A673 (cell line): Measurements from ENCODE around the gene PHRF1. TPM values are rescaled to one million over a fixed set of nuclear protein-coding genes. Genes with fewer than 3 reads are reported as not detected.

Experiments
- BruUV-seq: library from RNA; stranded (reverse); fragments of 400-500 nt; replicated peaks from 2 replicates; lab custom pipeline; 2021; lab: Mats Ljungman, UMichigan
- CTCF ChIA-PET: fragments of 300-600 bp; sonication (Branson Sonifier 250); formaldehyde crosslinking; loops from one replicate; lab custom pipeline; 2022; ENCODE audit warnings: antibody characterized with exemption; lab: Charles Lee
- POLR2A ChIA-PET: fragments of 300-600 bp; sonication (Branson Sonifier 250); formaldehyde crosslinking; loops from one replicate; lab custom pipeline; 2022; ENCODE audit warnings: antibody characterized with exemption; ENCODE audit not compliant: low non-redundant PET; lab: Charles Lee
- DNase-seq: peaks from one replicate; pipeline ENCODE4 v3.0.0-alpha.2; 2015; ENCODE audit warnings: low spot score
- H3K27ac ChIP-seq: fragments of 200-600 bp; sonication (generic); 2 replicates; pipeline ENCODE4 v1.5.1; 2016; ENCODE audit warnings: mixed run types, low read depth, mild to moderate bottlenecking, mixed read lengths, antibody characterized with exemption, low read length; ENCODE audit not compliant: poor library complexity, severe bottlenecking
- H3K27me3 ChIP-seq: fragments of 200-600 bp; sonication (generic); replicated peaks from 2 replicates; pipeline ENCODE4 v1.6.1; 2017; ENCODE audit warnings: mixed run types, low read depth, mild to moderate bottlenecking, mixed read lengths, antibody characterized with exemption, low read length; ENCODE audit not compliant: insufficient read depth, poor library complexity
- H3K36me3 ChIP-seq: fragments of 200-600 bp; sonication (generic); 2 replicates; pipeline ENCODE4 v1.6.1; 2016; ENCODE audit warnings: mixed run types, mild to moderate bottlenecking, mixed read lengths, antibody characterized with exemption, low read length; ENCODE audit not compliant: insufficient read depth, poor library complexity, severe bottlenecking
- H3K4me1 ChIP-seq: fragments of 200-600 bp; sonication (generic); 2 replicates; pipeline ENCODE4 v1.6.1; 2017; ENCODE audit warnings: mixed run types, mild to moderate bottlenecking, mixed read lengths, antibody characterized with exemption, low read length; ENCODE audit not compliant: insufficient read depth, poor library complexity, severe bottlenecking
- H3K4me3 ChIP-seq: fragments of 200-600 bp; sonication (generic); 2 replicates; pipeline ENCODE4 v1.5.1; 2016; ENCODE audit warnings: low read depth, mixed run types, mild to moderate bottlenecking, mixed read lengths, low read length; ENCODE audit not compliant: poor library complexity, severe bottlenecking
- H3K9me3 ChIP-seq: fragments of 200-600 bp; sonication (generic); 2 replicates; pipeline ENCODE4 v1.6.1; 2016; ENCODE audit warnings: mixed run types, low read depth, mild to moderate bottlenecking, mixed read lengths, antibody characterized with exemption, low read length; ENCODE audit not compliant: poor library complexity, severe bottlenecking
- CTCF ChIP-seq: fragments of 300-800, 200-600 bp; sonication (generic); conservative IDR thresholded peaks from 2 replicates; pipeline ENCODE4 v1.5.1; 2017; ENCODE audit warnings: low read depth, mild to moderate bottlenecking, antibody characterized with exemption, low read length, moderate library complexity, mixed read lengths
- EZH2 ChIP-seq: fragments of 200-600 bp; sonication (generic); IDR thresholded peaks from 2 replicates; pipeline ENCODE4 v1.6.1; 2017; ENCODE audit warnings: borderline replicate concordance, low read depth, mild to moderate bottlenecking, mixed read lengths, antibody characterized with exemption, low read length; ENCODE audit not compliant: poor library complexity, severe bottlenecking
- intact Hi-C: fragments of 100-400 bp; cut with micrococcal nuclease; formaldehyde crosslinking; loops from one replicate; pipeline ENCODE4 v1.10.0; 2022; ENCODE audit not compliant: unreplicated experiment
- total RNA-seq: library from RNA; stranded (reverse); gene quantifications from 2 replicates; pipeline ENCODE4 v1.2.3, GENCODE V29; 2021

The PHRF1 gene
- total RNA-seq, 1 experiment from 2014 or later: 43.0 TPM

GRCh38 chr11:608791-609251, 32.6 kb downstream of the PHRF1 start:
- Histone ChIP-seq H3K36me3 (peaks cover 69% of the 10 kb centered on the region), H3K9me3 (no peaks in the 10 kb centered on the region), H3K4me3 (no peak overlapping the region), H3K27ac (no peak overlapping the region), H3K4me1 (no peaks in the 10 kb centered on the region), H3K27me3 (no peaks in the 10 kb centered on the region)
- ChIA-PET CTCF (no interaction called here), POLR2A (no interaction called here)
- TF ChIP-seq CTCF (no peak), EZH2 (no peak)
- intact Hi-C loops: no loop called here
- DNase-seq: no peak
- BruUV-seq: no TSS peak

DNA sequence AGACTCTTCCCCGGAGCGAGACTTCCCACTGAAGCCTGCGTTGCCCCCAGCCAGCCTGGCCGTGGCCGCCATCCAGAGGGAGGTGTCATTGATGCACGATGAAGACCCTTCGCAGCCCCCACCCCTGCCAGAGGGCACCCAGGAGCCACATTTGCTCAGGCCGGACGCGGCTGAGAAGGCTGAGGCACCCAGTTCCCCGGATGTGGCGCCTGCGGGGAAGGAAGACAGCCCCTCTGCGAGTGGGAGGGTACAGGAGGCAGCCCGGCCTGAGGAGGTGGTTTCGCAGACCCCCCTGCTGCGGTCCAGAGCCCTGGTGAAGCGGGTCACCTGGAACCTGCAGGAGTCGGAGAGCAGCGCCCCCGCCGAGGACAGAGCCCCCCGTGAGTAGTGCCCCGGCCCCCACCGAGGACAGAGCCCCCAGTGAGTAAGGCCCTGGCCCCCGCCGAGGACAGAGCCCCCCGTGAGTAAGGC, 33.1 kb downstream of the PHRF1 start:
- ChIA-PET CTCF (no interaction called here), POLR2A (no interaction called here)
- no TSS peak for BruUV-seq
- Histone ChIP-seq H3K4me3 (no peak overlapping the region), H3K27ac (no peak overlapping the region), H3K4me1 (no peaks in the 10 kb centered on the region), H3K36me3 (peaks cover 65% of the 10 kb centered on the region), H3K27me3 (no peaks in the 10 kb centered on the region), H3K9me3 (no peaks in the 10 kb centered on the region)
- TF ChIP-seq EZH2 (no peak), CTCF (no peak)
- intact Hi-C loops: no loop called here
- DNase-seq: no peak

DNA sequence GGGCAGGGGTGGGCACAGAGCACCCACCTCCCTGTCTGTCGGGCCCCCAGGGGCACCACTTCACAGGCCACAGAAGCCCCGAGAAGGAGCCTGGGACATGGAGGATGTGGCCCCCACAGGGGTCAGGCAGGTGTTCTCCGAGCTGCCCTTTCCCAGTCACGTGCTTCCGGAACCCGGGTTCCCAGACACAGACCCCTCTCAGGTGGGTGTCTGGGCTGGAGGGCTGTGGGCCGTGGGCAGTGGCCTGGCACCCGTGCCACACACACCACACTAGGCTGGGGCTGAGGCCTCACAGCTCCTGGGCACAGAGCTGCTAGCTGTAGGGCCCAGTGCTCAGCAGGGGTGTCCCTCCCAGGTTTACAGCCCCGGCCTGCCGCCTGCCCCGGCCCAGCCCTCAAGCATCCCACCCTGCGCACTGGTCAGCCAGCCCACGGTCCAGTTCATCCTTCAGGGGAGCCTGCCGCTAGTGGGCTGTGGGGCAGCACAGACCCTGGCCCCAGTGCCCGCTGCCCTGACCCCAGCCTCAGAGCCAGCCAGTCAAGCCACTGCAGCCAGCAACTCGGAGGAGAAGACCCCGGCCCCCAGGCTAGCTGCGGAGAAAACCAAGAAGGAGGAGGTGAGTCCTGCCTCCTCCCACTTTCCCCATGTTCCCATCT, 34.0 kb downstream of the PHRF1 start:
- ChIA-PET POLR2A (no interaction called here), CTCF (no interaction called here)
- BruUV-seq: no TSS peak
- no peaks in the 10 kb centered on the region for H3K9me3 ChIP-seq
- no peak for TF ChIP-seq CTCF
- TF ChIP-seq EZH2: no peak
- no peaks in the 10 kb centered on the region for H3K27me3 ChIP-seq
- no peak for DNase-seq
- intact Hi-C loops: no loop called here
- H3K36me3 ChIP-seq: peaks cover 59% of the 10 kb centered on the region
- H3K4me3 ChIP-seq: no peak overlapping the region
- no peak overlapping the region for H3K27ac ChIP-seq
- H3K4me1 ChIP-seq: no peaks in the 10 kb centered on the region
